Thoracic aorta endothelial cell (primary cell): ENCODE data around the gene CHST14. TPM values are rescaled to one million over a fixed set of nuclear protein-coding genes. Genes with fewer than 3 reads are reported as not detected.

Source experiments
- total RNA-seq: library from RNA; depleted of rRNA; stranded (reverse); fragments of >200 nt; gene quantifications from 2 replicates; pipeline ENCODE4 v1.2.3, GENCODE V29; 2012

CHST14 gene
- 17.4 and 19.3 TPM in 2 replicates for total RNA-seq

DNA sequence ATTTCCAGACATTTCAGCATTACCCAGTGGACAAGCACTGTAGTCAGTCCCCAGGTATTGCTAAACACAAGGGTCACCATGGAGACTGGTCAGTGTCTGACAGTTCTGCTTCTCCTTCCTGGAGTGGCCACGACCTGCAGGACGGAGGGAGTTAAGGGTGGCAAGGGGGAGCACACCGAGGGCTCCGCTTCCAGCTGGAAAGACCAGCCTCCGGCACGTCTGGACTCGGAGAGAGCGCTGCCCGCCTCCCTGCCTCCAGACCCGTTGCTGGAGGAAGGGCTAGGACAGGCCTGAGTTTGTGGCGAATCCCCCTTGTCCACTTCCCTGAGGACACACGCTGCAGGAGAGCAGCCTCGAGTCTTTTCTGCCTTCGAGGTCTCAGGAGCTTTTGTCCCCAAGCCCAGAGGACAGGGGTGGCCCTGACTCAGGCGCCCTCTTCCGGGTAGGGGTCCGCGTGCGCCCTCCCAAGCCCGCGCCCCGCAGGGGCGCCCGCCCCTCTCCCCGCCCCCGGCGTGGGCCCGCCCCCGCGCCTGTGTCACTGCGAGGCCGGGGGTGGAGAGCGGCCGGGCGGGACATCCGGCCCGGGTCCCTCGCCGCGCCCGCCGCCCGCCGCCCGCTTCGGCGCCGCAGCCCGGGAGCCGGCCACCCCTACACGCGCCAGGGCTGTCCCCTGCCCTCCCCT lies at the start of gene CHST14:
Gene CHST14, plus strand, starts transcription at position 562 of the 682 bp plus-strand sequence. CDS start 230 bp downstream, outside the sequence.

DNA sequence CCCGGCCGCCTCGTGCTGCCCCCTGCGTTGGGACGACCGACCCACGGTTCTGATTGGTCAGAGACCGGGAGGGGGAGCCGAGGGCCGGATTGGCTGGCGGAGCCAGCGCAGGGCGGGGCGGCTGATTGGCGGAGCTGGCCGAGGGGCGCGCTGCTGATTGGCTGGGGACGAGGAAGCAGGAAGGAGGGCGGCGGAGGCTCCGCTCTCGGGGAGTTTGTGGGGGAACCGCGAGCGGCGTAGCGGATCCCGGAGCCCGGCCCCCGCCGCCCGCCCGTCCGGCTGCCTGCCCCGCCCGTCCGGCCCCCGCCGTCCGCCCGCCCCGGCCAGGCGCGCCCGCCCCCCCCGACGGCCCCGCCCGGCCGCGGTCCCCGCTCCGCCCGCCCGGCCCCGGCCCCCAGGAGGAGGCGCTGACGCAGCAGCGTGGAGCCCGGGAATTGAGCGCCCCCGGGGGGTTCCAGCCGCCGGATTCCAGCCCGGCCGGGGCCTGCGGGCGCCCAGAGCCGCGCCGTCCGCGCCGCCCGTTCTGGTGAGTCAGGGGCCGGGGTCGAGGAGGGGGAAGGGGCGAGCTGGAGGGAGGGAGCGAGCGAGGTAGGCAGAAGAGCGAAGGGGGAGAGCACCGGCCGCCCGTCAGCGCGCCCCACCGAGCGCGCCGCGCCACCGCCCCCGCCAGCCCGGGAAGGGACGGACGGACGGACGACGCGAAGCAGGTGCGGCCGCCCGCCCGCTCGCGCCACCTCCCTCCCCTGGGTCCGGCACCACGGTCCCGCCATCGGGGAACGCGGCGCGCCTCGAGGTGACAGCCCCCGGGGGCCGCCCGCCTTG lies 29.8 kb upstream of the CHST14 start, which contains the start of gene BAHD1:
Gene BAHD1, plus strand, starts transcription at position 211 of the 822 bp plus-strand sequence. CDS start 17,512 bp downstream, outside the sequence.

Other genes with a start within 250 kb of the CHST14 start
- not detected in 2 replicates for gene PAK6, start 231.9 kb upstream of the CHST14 start, total RNA-seq
- gene ANKRD63, start 187.9 kb upstream of the CHST14 start, total RNA-seq: 0.13 and 0.22 TPM in 2 replicates
- 0.40 and 21.8 TPM in 2 replicates for gene PLCB2, start 163.0 kb upstream of the CHST14 start, total RNA-seq
- gene INAFM2, start 147.3 kb upstream of the CHST14 start, total RNA-seq: 24.2 and 30.9 TPM in 2 replicates
- 25.6 and 32.7 TPM in 2 replicates for gene CCDC9B, start 130.0 kb upstream of the CHST14 start, total RNA-seq
- not detected in 2 replicates for gene PHGR1, start 120.0 kb upstream of the CHST14 start, total RNA-seq
- 0.14 and 0.27 TPM in 2 replicates for gene DISP2, start 112.8 kb upstream of the CHST14 start, total RNA-seq
- gene KNSTRN, start 88.3 kb upstream of the CHST14 start, total RNA-seq: 53.6 and 83.1 TPM in 2 replicates
- 39.2 and 48.5 TPM in 2 replicates for gene IVD, start 65.2 kb upstream of the CHST14 start, total RNA-seq
- 12.2 and 14.5 TPM in 2 replicates for gene BAHD1, start 30.0 kb upstream of the CHST14 start, total RNA-seq
- gene CCDC32, start 94.1 kb downstream of the CHST14 start, total RNA-seq: 19.8 and 24.1 TPM in 2 replicates
- gene RPUSD2, start 98.3 kb downstream of the CHST14 start, total RNA-seq: 10.0 and 10.6 TPM in 2 replicates
- 62.6 and 107 TPM in 2 replicates for gene KNL1, start 123.3 kb downstream of the CHST14 start, total RNA-seq
- 10.2 and 12.1 TPM in 2 replicates for gene RAD51, start 224.2 kb downstream of the CHST14 start, total RNA-seq